ENCODE results near the gene CALN1. TPM values are rescaled to one million over a fixed set of nuclear protein-coding genes. Genes with fewer than 3 reads are reported as not detected.

Gene CALN1
- total RNA-seq, 4 donors from 2014 or later, result 0.04 TPM; not detected in 3

DNA sequence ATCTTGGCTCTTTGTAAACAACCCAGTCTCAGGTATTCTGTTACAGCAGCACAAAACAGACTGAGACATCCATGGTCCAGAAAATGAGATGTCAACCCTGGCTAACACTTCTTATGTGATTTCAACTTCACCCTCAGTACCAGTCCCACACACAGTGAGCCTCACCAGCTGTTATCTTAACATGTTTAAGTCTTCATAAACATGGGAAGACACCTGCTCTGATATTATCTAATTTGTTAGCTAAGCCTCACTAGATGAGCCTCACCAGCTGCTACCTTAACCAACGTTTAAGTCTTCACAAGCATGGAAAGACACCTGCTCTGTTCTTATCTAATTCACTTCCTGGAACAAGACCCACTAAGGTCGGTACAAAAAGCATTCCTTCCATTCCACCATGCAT, 130.8 kb downstream of the CALN1 start:
- no peak for ATAC-seq
- Histone ChIP-seq H3K9me3 (peaks cover 0 to 37% (median 0%) of the 10 kb centered on the region in 3 donors), H3K27ac (no peak overlapping the region), H3K4me1 (no peaks in the 10 kb centered on the region), H3K36me3 (no peaks in the 10 kb centered on the region), H3K4me3 (no peak overlapping the region), H3K27me3 (no peaks in the 10 kb centered on the region)
- TF ChIP-seq POLR2A (IDR thresholded peaks at IDR 0.05) (no peak), POLR2AphosphoS5 (IDR thresholded peaks at IDR 0.05) (no peak), EP300 (IDR thresholded peaks at IDR 0.05) (no peak), CTCF (IDR thresholded peaks at IDR 0.05) (no peak)
- 11 to 42% methylated on average over 2 of the region's 2 CpGs for WGBS, 2 donors (ENCODE audit: low coverage in 1 of 2)

DNA sequence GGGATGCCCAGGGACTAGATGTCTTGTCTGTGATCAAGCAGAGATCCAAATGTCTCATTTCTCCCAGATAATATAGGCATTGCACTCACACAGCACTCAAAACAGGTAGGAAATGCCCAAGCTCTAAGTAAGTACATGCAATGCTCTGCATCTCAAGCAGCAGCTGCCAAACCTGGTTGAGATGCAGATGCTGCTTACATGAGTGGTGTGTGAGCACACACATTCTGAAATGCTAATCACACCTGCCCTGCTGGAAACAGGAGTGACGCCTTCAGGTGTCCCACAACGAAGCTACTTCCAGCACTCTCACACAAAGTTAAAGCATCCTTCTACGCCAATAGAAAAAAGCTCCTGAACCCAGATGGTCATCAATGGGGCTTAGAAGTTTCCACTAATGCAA, 132.9 kb downstream of the CALN1 start:
- no peak overlapping the region for H3K4me3 ChIP-seq
- H3K36me3 ChIP-seq, result no peaks in the 10 kb centered on the region
- WGBS, 2 donors (ENCODE audit: low coverage in 1 of 2), result 61% methylated on average over 3 of the region's 3 CpGs; no CpG with 5 or more reads in 1 of the 2 donors
- H3K27ac ChIP-seq, result no peak overlapping the region
- H3K27me3 ChIP-seq, result no peaks in the 10 kb centered on the region
- H3K9me3 ChIP-seq, result peaks cover 0 to 43% (median 0%) of the 10 kb centered on the region in 3 donors
- no peaks in the 10 kb centered on the region for H3K4me1 ChIP-seq
- no peak for TF ChIP-seq EP300 (IDR thresholded peaks at IDR 0.05)
- TF ChIP-seq POLR2AphosphoS5 (IDR thresholded peaks at IDR 0.05), result no peak
- TF ChIP-seq POLR2A (IDR thresholded peaks at IDR 0.05), result no peak
- no peak for TF ChIP-seq CTCF (IDR thresholded peaks at IDR 0.05)
- no peak for ATAC-seq

- no peak for ATAC-seq
- Histone ChIP-seq H3K27me3 (no peaks in the 10 kb centered on the region), H3K36me3 (no peaks in the 10 kb centered on the region), H3K9me3 (peaks cover 0 to 36% (median 0%) of the 10 kb centered on the region in 3 donors), H3K27ac (no peak overlapping the region), H3K4me3 (no peak overlapping the region), H3K4me1 (no peaks in the 10 kb centered on the region)
- TF ChIP-seq CTCF (IDR thresholded peaks at IDR 0.05) (no peak), POLR2A (IDR thresholded peaks at IDR 0.05) (no peak), POLR2AphosphoS5 (IDR thresholded peaks at IDR 0.05) (no peak), EP300 (IDR thresholded peaks at IDR 0.05) (no peak)
- WGBS, 2 donors (ENCODE audit: low coverage in 1 of 2), result no CpG with 5 or more reads among the region's 8 CpGs
These were observed 133.6 kb downstream of the CALN1 start for GRCh38 chr7:72278550-72278949.

GRCh38 chr7:72275382-72276070, 136.6 kb downstream of the CALN1 start:
- H3K36me3 ChIP-seq, result no peaks in the 10 kb centered on the region
- H3K9me3 ChIP-seq, result peaks cover 0 to 42% (median 0%) of the 10 kb centered on the region in 3 donors
- 46 to 47% methylated on average over 4 to 6 of the region's 7 CpGs for whole genome bisulfite sequencing, 2 donors (ENCODE audit: low coverage in 1 of 2)
- no peak overlapping the region for H3K4me3 ChIP-seq
- no peaks in the 10 kb centered on the region for H3K4me1 ChIP-seq
- no peak overlapping the region for H3K27ac ChIP-seq
- TF ChIP-seq POLR2AphosphoS5 (IDR thresholded peaks at IDR 0.05) (no peak), POLR2A (IDR thresholded peaks at IDR 0.05) (no peak), CTCF (IDR thresholded peaks at IDR 0.05) (no peak), EP300 (IDR thresholded peaks at IDR 0.05) (no peak)
- no peak for ATAC-seq
- H3K27me3 ChIP-seq, result no peaks in the 10 kb centered on the region

DNA sequence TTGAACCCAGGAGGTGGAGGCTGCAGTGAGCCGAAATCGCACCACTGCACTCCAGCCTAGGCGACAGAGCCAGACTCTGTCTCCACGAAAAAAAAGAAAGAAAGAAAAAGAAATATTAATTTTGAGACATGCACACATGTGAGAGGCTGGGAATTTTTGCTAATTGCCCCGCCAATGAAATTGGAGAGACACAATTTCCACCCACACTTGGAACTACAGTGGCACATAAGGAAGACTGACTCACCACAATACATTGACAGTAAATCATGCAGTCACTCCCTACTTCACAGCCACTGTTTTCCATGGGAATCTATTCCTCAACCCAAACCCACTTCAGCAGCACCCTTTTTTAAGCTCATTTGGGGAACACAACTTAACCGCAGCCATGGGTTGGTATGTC, 139.7 kb downstream of the CALN1 start:
- Histone ChIP-seq H3K4me1 (no peaks in the 10 kb centered on the region), H3K9me3 (peaks cover 0 to 47% (median 0%) of the 10 kb centered on the region in 3 donors), H3K27ac (no peak overlapping the region), H3K27me3 (no peaks in the 10 kb centered on the region), H3K4me3 (no peak overlapping the region), H3K36me3 (no peaks in the 10 kb centered on the region)
- no peak for ATAC-seq
- WGBS, 2 donors (ENCODE audit: low coverage in 1 of 2), result 86% methylated on average over 5 of the region's 6 CpGs
- TF ChIP-seq CTCF (IDR thresholded peaks at IDR 0.05), result no peak
- TF ChIP-seq POLR2AphosphoS5 (IDR thresholded peaks at IDR 0.05), result no peak
- TF ChIP-seq POLR2A (IDR thresholded peaks at IDR 0.05), result no peak
- TF ChIP-seq EP300 (IDR thresholded peaks at IDR 0.05), result no peak

Measured in gastroesophageal sphincter (tissue), 4 donors.